NCI-H748 (cell line): ENCODE measurements around the gene ULK4.
A peak's percentile ranks its signal among the peaks of the same experiment; 100 is the strongest.

Source experiments
- DNase-seq: peaks from one replicate; lab custom pipeline; 2025; ENCODE audit not compliant: unreplicated experiment; lab: John Stamatoyannopoulos, UW

The ULK4 gene

GRCh38 chr3:41327718-41328117, 634.2 kb downstream of the ULK4 start:
- DNase-seq: no peak

GRCh38 chr3:41324156-41324475, 637.8 kb downstream of the ULK4 start:
- peak; percentile 89 for DNase-seq

GRCh38 chr3:41323467-41324155, 638.3 kb downstream of the ULK4 start:
- peak; percentile 45 for DNase-seq

GRCh38 chr3:41321642-41321980, 640.3 kb downstream of the ULK4 start:
- no peak for DNase-seq

GRCh38 chr3:41320953-41321641, 640.8 kb downstream of the ULK4 start:
- DNase-seq: no peak

DNA sequence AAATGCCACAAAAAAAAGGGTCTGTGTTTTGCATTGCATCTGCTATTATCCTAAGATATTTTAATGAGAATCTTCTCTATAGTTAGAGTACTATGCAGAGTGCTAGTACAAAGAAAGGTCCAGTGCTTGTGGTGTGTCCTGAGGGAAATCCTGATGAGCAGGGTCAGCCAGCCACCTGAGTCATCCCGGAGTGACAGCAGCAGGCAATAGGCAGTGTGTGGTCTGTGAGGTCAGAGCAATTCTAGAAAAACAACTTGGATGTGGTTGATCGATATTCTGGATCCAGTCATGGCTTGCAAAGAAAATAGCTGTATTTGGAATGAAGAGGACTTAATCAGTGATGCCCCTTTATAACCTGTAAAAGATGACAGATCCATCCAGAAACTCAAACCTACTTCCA, 643.4 kb downstream of the ULK4 start:
- DNase-seq: no peak

GRCh38 chr3:41317718-41318117, 644.2 kb downstream of the ULK4 start:
- no peak for DNase-seq

DNA sequence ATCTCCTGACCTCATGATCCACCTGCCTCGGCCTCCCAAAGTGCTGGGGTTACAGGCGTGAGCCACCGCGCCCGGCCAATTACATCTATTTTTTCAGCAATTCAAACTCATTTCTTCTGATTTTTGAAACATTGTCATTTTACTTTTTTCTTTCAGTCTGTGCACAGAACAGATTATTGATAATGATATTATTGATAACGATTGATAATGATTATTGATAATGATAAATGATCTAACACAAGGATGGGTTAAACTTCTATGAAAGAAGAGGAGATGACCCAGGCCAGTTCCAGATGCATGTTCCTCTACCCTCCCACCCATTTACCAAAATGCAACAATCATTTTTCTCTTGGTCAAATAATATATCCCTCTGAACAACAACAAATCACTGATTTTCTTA, 644.6 kb downstream of the ULK4 start:
- DNase-seq: no peak

DNA sequence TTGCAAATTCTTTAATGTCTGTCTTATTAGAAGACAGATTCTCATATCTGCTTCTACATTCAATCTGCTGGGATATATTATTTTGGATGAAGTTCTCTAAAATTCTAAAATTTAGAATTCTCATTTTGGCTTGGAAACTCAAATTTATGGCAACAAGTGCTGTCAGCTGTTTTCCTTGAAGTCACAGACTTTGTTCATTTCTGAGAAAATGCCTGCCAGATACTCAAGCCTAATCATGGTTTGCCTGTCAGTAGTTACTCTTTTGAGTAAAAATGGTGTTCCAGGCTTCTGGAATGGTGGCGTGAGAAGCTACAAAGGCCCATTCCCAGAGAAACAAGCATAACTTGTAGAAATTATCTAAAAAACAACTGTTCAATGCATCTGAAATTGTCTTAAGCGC, 646.8 kb downstream of the ULK4 start:
- no peak for DNase-seq

- no peak for DNase-seq
Measured at GRCh38 chr3:41308119-41308518, 653.8 kb downstream of the ULK4 start.

GRCh38 chr3:41307065-41307464, 654.8 kb downstream of the ULK4 start:
- peak; percentile 74 for DNase-seq

DNA sequence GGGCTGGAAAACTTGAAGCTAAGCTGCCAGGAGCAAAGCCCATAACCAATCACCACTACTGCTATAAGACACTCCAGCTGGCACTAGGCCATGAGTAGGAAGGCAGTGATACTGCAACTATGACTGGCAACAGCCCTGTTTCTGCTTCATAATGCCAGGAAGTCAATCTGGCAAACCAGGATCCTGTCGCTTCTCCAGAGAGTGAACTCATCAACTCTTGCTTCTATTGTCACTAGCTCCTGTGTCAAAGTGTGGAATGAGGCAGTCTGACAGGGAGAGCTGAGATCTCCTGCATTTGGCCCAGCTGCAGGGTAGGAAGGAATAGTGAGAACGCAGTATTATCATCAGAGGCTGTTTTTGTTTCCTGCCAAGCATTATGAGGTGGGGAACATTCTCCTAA, 657.3 kb downstream of the ULK4 start:
- peak; percentile 12 for DNase-seq

DNA sequence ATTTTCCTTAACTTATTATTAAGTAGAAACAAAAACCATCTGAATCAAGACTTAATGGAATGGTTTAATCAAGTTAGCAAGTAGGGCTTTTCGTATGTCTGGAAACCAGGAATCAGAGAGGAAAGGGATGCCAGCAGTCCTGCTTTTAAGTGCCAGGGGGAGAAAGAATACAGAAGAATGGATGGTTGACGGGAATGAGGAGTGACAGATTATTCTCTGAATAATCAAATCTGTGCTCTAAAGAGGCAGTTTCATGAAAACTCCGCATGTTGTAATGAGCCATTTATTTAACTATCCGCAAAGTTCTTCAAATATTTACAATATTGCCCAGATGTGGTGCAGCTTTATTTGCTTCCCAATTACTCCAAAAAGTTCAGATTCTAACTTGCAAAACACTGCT, 659.6 kb downstream of the ULK4 start:
- no peak for DNase-seq

DNA sequence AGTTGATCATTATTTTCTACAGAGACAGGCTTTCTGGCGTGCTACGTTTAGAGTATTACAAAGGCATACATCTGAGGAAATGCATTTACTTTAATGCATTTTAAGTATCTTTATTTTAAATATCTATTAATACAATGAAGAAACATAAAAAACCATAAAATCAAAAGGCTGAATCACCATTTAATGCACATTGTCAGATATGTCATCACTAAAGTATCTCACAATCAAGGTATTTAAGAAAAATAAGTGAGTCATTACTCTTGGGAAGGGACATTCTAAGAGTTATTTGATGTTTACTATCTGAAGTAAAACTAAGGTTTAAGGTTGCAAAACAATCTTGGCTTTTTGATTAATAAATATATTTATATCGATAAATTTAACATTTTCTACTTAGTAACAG, 660.4 kb downstream of the ULK4 start:
- no peak for DNase-seq

GRCh38 chr3:41299036-41299435, 662.9 kb downstream of the ULK4 start:
- DNase-seq: no peak

GRCh38 chr3:41297750-41298149, 664.2 kb downstream of the ULK4 start:
- no peak for DNase-seq

- DNase-seq: no peak
Measured at GRCh38 chr3:41296556-41296955, 665.3 kb downstream of the ULK4 start.

- DNase-seq: no peak
Measured at GRCh38 chr3:41295740-41296139, 666.2 kb downstream of the ULK4 start.

GRCh38 chr3:41293169-41293681, 668.7 kb downstream of the ULK4 start:
- no peak for DNase-seq

GRCh38 chr3:41290736-41291135, 671.2 kb downstream of the ULK4 start:
- no peak for DNase-seq

DNA sequence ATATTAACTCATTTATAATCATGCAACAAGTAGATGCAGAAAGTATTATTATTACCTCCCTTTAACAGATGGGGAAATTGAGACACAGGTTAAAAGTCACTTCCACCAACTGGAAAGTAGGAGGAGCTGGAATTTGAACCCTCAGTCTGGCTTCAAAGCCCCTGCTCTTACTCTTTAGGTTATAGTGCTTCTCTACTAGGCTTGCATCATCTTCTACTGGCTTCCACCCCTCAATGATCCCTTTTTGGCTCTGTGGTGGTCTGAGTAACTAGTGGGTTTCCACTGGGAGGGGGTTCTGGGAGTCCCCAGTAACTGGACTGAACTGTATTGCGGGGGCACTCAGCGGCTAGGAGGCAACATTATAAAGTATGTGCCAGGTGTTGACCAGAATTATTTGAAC, 671.6 kb downstream of the ULK4 start:
- no peak for DNase-seq

DNA sequence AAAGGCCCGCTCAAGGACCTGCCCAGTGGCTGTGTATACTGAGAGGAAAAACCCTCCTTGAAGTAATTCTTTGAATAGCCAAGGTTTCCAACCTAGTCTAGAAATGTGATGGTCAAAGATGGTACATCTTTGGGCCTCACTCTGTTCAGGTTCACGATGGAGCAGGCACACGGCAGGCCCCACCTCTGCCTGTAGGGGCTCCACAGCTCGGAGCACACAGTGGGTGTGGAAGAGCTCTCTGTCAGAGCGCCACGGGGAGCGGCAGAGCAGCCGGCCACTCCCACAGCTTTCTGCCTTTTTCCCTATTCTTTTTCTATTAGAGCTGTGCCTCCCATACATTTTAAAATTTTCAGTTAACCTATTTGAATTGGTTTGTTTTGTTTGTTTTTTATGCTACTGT, 673.1 kb downstream of the ULK4 start:
- no peak for DNase-seq

DNA sequence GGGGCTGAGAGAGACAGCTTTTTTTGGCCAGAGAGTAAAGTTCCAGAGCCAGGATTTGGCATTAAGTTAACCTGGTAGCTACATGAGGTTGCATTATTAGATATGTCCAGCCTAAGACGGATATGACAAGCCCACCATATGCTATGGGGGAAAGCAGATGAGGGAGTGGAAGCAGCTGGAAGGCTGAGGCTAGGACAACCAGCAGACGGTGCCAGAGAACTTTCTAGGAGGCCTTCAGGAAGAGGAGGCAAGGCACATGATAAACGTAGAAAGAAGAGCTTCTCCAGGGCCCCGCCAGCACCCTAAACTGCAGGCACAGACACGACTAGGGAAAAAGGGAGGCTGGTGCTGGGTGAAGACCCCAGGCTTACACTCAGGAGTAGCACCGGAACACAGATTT, 675.6 kb downstream of the ULK4 start:
- DNase-seq: peak; percentile 2
